Caco-2 (cell line): ENCODE data around the gene IL18R1. TPM values are rescaled to one million over a fixed set of nuclear protein-coding genes. Genes with fewer than 3 reads are reported as not detected.

Source experiments
- BruUV-seq: library from RNA; stranded (reverse); fragments of 400-500 nt; replicated peaks from 2 replicates; lab custom pipeline; 2021; lab: Mats Ljungman, UMichigan
- CTCF ChIA-PET: fragments of 300-600 bp; sonication (Branson Sonifier 250); formaldehyde crosslinking; loops from one replicate; lab custom pipeline; 2022; ENCODE audit warnings: antibody characterized with exemption; lab: Charles Lee
- POLR2A ChIA-PET: fragments of 300-600 bp; sonication (Branson Sonifier 250); formaldehyde crosslinking; loops from one replicate; lab custom pipeline; 2022; ENCODE audit warnings: antibody characterized with exemption; lab: Charles Lee
- DNase-seq, 2 experiments: peaks; one replicate each; pipeline versions ENCODE4 v3.0.0 to v3.0.0-alpha.2; 2020 to 2022
- H3K27me3 ChIP-seq: replicated peaks from 2 replicates; pipeline ENCODE4 v1.6.0; 2011; ENCODE audit warnings: low read length; ENCODE audit not compliant: control insufficient read depth, insufficient read depth
- H3K36me3 ChIP-seq: 2 replicates; pipeline ENCODE4 v1.5.1; 2011; ENCODE audit warnings: low read length; ENCODE audit not compliant: control insufficient read depth, insufficient read depth
- H3K4me1 ChIP-seq: fragments of 250-450 bp; sonication (Bioruptor Pico); 2 replicates; pipeline ENCODE4 v1.5.1; 2020; ENCODE audit warnings: mild to moderate bottlenecking
- H3K4me3 ChIP-seq: 2 replicates; pipeline ENCODE4 v1.5.1; 2011; ENCODE audit warnings: low read depth, mild to moderate bottlenecking, control low read depth, low read length
- H3K9me3 ChIP-seq: fragments of 250-450 bp; sonication (Bioruptor Pico); 2 replicates; pipeline ENCODE4 v1.5.1; 2020; ENCODE audit warnings: mild to moderate bottlenecking, moderate library complexity
- H3K27ac Mint-ChIP-seq: one replicate; pipeline ENCODE4 v1.8.0; 2022; ENCODE audit warnings: mixed read lengths; ENCODE audit not compliant: unreplicated experiment
- H3K27me3 Mint-ChIP-seq: one replicate; pipeline ENCODE4 v1.8.0; 2022; ENCODE audit warnings: mixed read lengths; ENCODE audit not compliant: insufficient read depth, unreplicated experiment
- H3K36me3 Mint-ChIP-seq: one replicate; pipeline ENCODE4 v1.8.0; 2022; ENCODE audit warnings: mild to moderate bottlenecking, mixed read lengths; ENCODE audit not compliant: insufficient read depth, unreplicated experiment
- H3K4me1 Mint-ChIP-seq: one replicate; pipeline ENCODE4 v1.8.0; 2022; ENCODE audit warnings: low read depth, mixed read lengths; ENCODE audit not compliant: unreplicated experiment
- H3K4me3 Mint-ChIP-seq: one replicate; pipeline ENCODE4 v1.8.0; 2022; ENCODE audit warnings: mild to moderate bottlenecking, moderate library complexity, mixed read lengths; ENCODE audit not compliant: unreplicated experiment
- H3K9me3 Mint-ChIP-seq: one replicate; pipeline ENCODE4 v1.8.0; 2022; ENCODE audit warnings: mixed read lengths; ENCODE audit not compliant: unreplicated experiment
- intact Hi-C: fragments of 100-400 bp; cut with micrococcal nuclease; formaldehyde crosslinking; loops from one replicate; pipeline ENCODE4 v1.10.0; 2022; ENCODE audit not compliant: unreplicated experiment
- total RNA-seq: library from RNA; stranded (reverse); gene quantifications from 2 replicates; pipeline ENCODE4 v1.2.3, GENCODE V29; 2022
- TF ChIP-seq, protein P1 (sequence below), 2 experiments: fragments of 200-600 bp in 1 of 2; IDR thresholded peaks; 1 replicate in 1 of 2; 2 replicates in 1 of 2; pipeline versions ENCODE4 v1.5.1 to v1.8.0; 2011 to 2022; ENCODE audit warnings: antibody characterized with exemption in 1 of 2, control low read depth in 1 of 2, inconsistent platforms in 1 of 2, low read depth in 1 of 2, low read length in 1 of 2, mild to moderate bottlenecking in 1 of 2, moderate library complexity in 1 of 2; ENCODE audit not compliant: insufficient read depth in 1 of 2, severe bottlenecking in 1 of 2, unreplicated experiment in 1 of 2

The IL18R1 gene
- total RNA-seq, 1 experiment from 2014 or later = not detected

DNA sequence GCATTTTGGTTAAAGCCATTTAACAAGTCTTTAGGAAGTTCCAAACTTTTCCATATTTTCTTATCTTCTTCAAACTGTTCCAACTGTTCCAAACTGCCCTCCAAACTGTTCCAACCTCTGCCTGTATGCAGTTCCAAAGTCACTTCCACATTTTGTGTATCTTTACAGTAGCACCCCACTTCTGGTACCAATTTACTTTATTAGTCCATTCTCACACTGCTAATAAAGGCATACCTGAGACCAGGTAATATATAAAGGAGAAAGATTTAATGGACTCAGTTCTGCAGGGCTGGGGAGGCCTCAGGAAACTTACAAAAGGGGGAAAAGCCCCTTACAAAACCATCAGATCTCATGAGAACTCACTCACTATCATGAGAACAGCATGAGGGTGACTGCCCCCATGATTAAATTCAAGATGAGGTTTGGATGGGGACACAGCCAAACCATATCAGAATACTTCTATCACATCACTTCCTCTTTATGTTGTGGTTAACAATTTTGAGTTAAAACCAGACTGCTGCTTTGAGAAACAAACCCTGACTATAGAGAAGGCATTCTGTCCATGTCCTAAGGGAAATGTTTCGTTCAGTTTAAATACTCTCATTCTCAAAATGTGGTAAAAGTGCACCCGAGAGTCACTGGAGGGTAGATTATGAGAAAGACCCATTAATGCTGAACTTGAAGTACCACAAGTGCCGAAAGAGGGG is 11.0 kb downstream of the IL18R1 start:
- no peaks in the 10 kb centered on the region for H3K36me3 Mint-ChIP-seq
- intact Hi-C loops = no loop called here
- Histone ChIP-seq H3K27me3 (no peaks in the 10 kb centered on the region), H3K4me3 (no peak overlapping the region), H3K9me3 (peaks cover 6% of the 10 kb centered on the region; the same call in 1 of the 2 replicates), H3K4me1 (no peaks in the 10 kb centered on the region), H3K36me3 (no peaks in the 10 kb centered on the region)
- POLR2A ChIA-PET = no interaction called here
- TF ChIP-seq, protein P1, sequence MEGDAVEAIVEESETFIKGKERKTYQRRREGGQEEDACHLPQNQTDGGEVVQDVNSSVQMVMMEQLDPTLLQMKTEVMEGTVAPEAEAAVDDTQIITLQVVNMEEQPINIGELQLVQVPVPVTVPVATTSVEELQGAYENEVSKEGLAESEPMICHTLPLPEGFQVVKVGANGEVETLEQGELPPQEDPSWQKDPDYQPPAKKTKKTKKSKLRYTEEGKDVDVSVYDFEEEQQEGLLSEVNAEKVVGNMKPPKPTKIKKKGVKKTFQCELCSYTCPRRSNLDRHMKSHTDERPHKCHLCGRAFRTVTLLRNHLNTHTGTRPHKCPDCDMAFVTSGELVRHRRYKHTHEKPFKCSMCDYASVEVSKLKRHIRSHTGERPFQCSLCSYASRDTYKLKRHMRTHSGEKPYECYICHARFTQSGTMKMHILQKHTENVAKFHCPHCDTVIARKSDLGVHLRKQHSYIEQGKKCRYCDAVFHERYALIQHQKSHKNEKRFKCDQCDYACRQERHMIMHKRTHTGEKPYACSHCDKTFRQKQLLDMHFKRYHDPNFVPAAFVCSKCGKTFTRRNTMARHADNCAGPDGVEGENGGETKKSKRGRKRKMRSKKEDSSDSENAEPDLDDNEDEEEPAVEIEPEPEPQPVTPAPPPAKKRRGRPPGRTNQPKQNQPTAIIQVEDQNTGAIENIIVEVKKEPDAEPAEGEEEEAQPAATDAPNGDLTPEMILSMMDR (IDR thresholded peaks at IDR 0.05; ENCODE audit: insufficient read depth in 1 of 2, low read depth in 1 of 2, low read length in 1 of 2, severe bottlenecking in 1 of 2, unreplicated experiment in 1 of 2) = no peak
- H3K4me3 Mint-ChIP-seq = no peak overlapping the region
- peaks cover 24% of the 10 kb centered on the region for H3K9me3 Mint-ChIP-seq
- H3K27me3 Mint-ChIP-seq = peaks cover 9% of the 10 kb centered on the region
- no peak for DNase-seq
- H3K4me1 Mint-ChIP-seq = no peaks in the 10 kb centered on the region
- H3K27ac Mint-ChIP-seq = no peak overlapping the region
- CTCF ChIA-PET = no interaction called here
- BruUV-seq = no TSS peak

DNA sequence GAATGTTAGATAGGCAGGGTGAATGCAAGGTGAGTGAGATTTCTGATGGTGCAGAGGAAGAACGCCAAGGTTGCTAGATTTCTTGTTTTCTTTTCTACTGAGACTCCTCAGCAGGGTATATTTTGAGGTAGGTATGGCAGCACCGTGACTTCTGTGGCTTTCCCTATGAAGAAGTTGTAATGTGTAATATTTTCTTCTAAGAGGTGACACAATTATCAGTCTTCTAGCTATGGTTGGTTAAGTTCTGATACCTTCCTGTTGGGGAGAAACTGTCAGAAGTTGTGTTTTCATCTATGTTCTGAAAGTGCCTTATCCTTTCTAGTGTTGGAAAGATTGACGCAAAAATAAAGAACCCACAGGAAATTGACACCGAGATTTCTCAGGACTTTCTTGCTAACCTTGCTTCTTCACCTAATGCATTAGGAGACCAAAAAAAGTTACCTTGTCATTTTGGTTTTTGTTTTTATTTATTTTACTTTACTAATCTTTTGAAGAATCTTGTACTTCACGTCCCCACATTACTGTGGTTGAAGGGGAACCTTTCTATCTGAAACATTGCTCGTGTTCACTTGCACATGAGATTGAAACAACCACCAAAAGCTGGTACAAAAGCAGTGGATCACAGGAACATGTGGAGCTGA is 11.9 kb downstream of the IL18R1 start:
- ChIA-PET CTCF (no interaction called here), POLR2A (no interaction called here)
- Mint-ChIP-seq H3K27me3 (peaks cover 9% of the 10 kb centered on the region), H3K36me3 (no peaks in the 10 kb centered on the region), H3K4me1 (no peaks in the 10 kb centered on the region), H3K9me3 (peaks cover 24% of the 10 kb centered on the region), H3K27ac (no peak overlapping the region), H3K4me3 (no peak overlapping the region)
- Histone ChIP-seq H3K9me3 (peaks cover 6% of the 10 kb centered on the region; the same call in 1 of the 2 replicates), H3K36me3 (no peaks in the 10 kb centered on the region), H3K27me3 (no peaks in the 10 kb centered on the region), H3K4me3 (no peak overlapping the region), H3K4me1 (no peaks in the 10 kb centered on the region)
- intact Hi-C loops = no loop called here
- BruUV-seq = no TSS peak
- TF ChIP-seq, protein P1 (IDR thresholded peaks at IDR 0.05; ENCODE audit: insufficient read depth in 1 of 2, low read depth in 1 of 2, low read length in 1 of 2, severe bottlenecking in 1 of 2, unreplicated experiment in 1 of 2) = no peak
- no peak for DNase-seq

DNA sequence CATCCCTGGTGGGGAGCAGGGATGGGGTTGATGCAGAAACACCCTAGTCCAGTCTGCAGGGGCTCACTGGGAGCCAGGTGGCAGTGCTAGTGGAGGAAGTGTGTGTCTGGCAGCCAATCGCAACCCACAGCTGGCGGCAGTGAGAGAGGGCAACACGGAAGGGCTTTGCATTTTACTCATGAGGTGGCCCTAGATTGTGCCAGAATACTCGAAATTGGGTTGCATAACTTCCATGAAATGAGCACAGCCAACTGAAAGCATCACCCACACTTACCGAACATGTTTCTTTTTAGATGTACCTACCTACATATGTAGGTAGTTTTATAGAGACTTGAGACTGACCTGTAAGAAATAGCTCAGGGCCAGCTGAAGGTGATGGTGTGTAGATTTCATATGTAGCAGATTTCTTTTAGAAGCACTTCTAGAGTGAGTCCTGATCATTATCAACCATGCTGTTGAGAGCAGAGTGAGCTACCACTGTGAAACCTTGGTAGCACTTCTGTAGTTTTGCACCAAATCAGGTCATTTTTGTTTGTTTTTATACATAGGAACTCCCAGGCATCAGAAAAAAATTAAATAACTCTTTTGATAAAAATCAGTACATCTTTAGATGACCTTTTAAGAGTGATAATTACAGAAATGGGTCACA is 13.0 kb downstream of the IL18R1 start:
- no peak overlapping the region for H3K4me3 Mint-ChIP-seq
- intact Hi-C loops = no loop called here
- peaks cover 6% of the 10 kb centered on the region; the same call in 1 of the 2 replicates for H3K9me3 ChIP-seq
- H3K27me3 ChIP-seq = no peaks in the 10 kb centered on the region
- ChIA-PET POLR2A (no interaction called here), CTCF (no interaction called here)
- no TSS peak for BruUV-seq
- H3K27me3 Mint-ChIP-seq = peaks cover 9% of the 10 kb centered on the region
- no peak overlapping the region for H3K4me3 ChIP-seq
- no peak overlapping the region for H3K27ac Mint-ChIP-seq
- DNase-seq = no peak
- no peaks in the 10 kb centered on the region for H3K4me1 ChIP-seq
- no peaks in the 10 kb centered on the region for H3K36me3 ChIP-seq
- TF ChIP-seq, protein P1 (IDR thresholded peaks at IDR 0.05; ENCODE audit: insufficient read depth in 1 of 2, low read depth in 1 of 2, low read length in 1 of 2, severe bottlenecking in 1 of 2, unreplicated experiment in 1 of 2) = no peak
- no peaks in the 10 kb centered on the region for H3K4me1 Mint-ChIP-seq
- no peaks in the 10 kb centered on the region for H3K36me3 Mint-ChIP-seq
- H3K9me3 Mint-ChIP-seq = peaks cover 24% of the 10 kb centered on the region
